Right atrium auricular region (tissue), 2 donors: ENCODE data around the gene ASS1. TPM values are rescaled to one million over a fixed set of nuclear protein-coding genes. Genes with fewer than 3 reads are reported as not detected.

Experiments used
- DNase-seq: peaks from one replicate; pipeline ENCODE4 v3.0.0-alpha.2; 2019; ENCODE audit warnings: low spot score
- H3K27ac ChIP-seq, 2 donors: fragments of 200-600 bp; sonication (generic); 1 replicate in 1 of 2; 2 replicates in 1 of 2; pipeline ENCODE4 v1.5.1; 2016 to 2019
- H3K27me3 ChIP-seq, 2 donors: fragments of 200-600 bp; sonication (generic); one replicate each; pipeline versions ENCODE4 v1.5.1 to v1.6.0; 2017 to 2019
- H3K36me3 ChIP-seq: fragments of 200-600 bp; sonication (generic); one replicate; pipeline ENCODE4 v1.5.1; 2016
- H3K4me1 ChIP-seq, 2 donors: fragments of 200-600 bp; sonication (generic); one replicate each; pipeline versions ENCODE4 v1.5.1 to v1.6.0; 2017 to 2019
- H3K4me3 ChIP-seq, 2 donors: fragments of 200-600 bp; sonication (generic); 1 replicate in 1 of 2; 2 replicates in 1 of 2; pipeline ENCODE4 v1.5.1; 2017 to 2019; ENCODE audit warnings: mild to moderate bottlenecking in 1 of 2, moderate library complexity in 1 of 2
- H3K9me3 ChIP-seq, 2 donors: fragments of 200-600 bp; sonication (generic); one replicate each; pipeline ENCODE4 v1.5.1; 2019
- CTCF ChIP-seq, 2 donors: fragments of 200-600 bp; sonication (generic); IDR thresholded peaks; one replicate each; pipeline ENCODE4 v1.5.1; 2019; ENCODE audit warnings: antibody characterized with exemption in 2 of 2
- total RNA-seq, 2 donors: library from RNA; depleted of rRNA; stranded (reverse); fragments of >200 nt; gene quantifications; one replicate each; pipeline ENCODE4 v1.1.0, GENCODE V29; 2016

The ASS1 gene
- total RNA-seq, 2 donors from 2014 or later: 75.3 to 110 TPM

- Histone ChIP-seq H3K36me3 (peaks cover 43% of the 10 kb centered on the region), H3K27me3 (no peaks in the 10 kb centered on the region), H3K4me1 (no peaks in the 10 kb centered on the region), H3K27ac (no peak overlapping the region), H3K4me3 (no peak overlapping the region), H3K9me3 (peaks cover 0 to 7% of the 10 kb centered on the region in 2 donors)
- TF ChIP-seq CTCF (IDR thresholded peaks at IDR 0.05): no peak
- no peak for DNase-seq
Observed at GRCh38 chr9:130498918-130499698, 54.3 kb downstream of the ASS1 start.

- H3K27ac ChIP-seq: no peak overlapping the region
- H3K4me3 ChIP-seq: no peak overlapping the region
- H3K27me3 ChIP-seq: no peaks in the 10 kb centered on the region
- no peak for DNase-seq
- peaks cover 0 to 4% of the 10 kb centered on the region in 2 donors for H3K9me3 ChIP-seq
- no peaks in the 10 kb centered on the region for H3K4me1 ChIP-seq
- TF ChIP-seq CTCF (IDR thresholded peaks at IDR 0.05): no peak
- peaks cover 36% of the 10 kb centered on the region for H3K36me3 ChIP-seq
Observed at GRCh38 chr9:130499804-130500263, 55.1 kb downstream of the ASS1 start.

GRCh38 chr9:130500340-130501180, 55.8 kb downstream of the ASS1 start:
- DNase-seq: no peak
- Histone ChIP-seq H3K9me3 (no peaks in the 10 kb centered on the region), H3K4me1 (no peaks in the 10 kb centered on the region), H3K4me3 (no peak overlapping the region), H3K27me3 (no peaks in the 10 kb centered on the region), H3K27ac (no peak overlapping the region), H3K36me3 (peaks cover 29% of the 10 kb centered on the region)
- no peak for TF ChIP-seq CTCF (IDR thresholded peaks at IDR 0.05)

- TF ChIP-seq CTCF (IDR thresholded peaks at IDR 0.05): no peak
- no peaks in the 10 kb centered on the region for H3K27me3 ChIP-seq
- DNase-seq: no peak
- no peak overlapping the region for H3K4me3 ChIP-seq
- no peak overlapping the region for H3K27ac ChIP-seq
- H3K36me3 ChIP-seq: peaks cover 26% of the 10 kb centered on the region
- no peaks in the 10 kb centered on the region for H3K4me1 ChIP-seq
- no peaks in the 10 kb centered on the region for H3K9me3 ChIP-seq
Observed at GRCh38 chr9:130501639-130502038, 56.9 kb downstream of the ASS1 start.

GRCh38 chr9:130508218-130508617, 63.5 kb downstream of the ASS1 start:
- H3K4me3 ChIP-seq: no peak overlapping the region
- no peaks in the 10 kb centered on the region for H3K4me1 ChIP-seq
- no peaks in the 10 kb centered on the region for H3K9me3 ChIP-seq
- H3K27me3 ChIP-seq: no peaks in the 10 kb centered on the region
- TF ChIP-seq CTCF (IDR thresholded peaks at IDR 0.05): no peak
- H3K36me3 ChIP-seq: no peaks in the 10 kb centered on the region
- no peak overlapping the region for H3K27ac ChIP-seq
- no peak for DNase-seq
